Hepatocyte (in vitro differentiated cells): ENCODE measurements around the gene TRAPPC2. TPM values are rescaled to one million over a fixed set of nuclear protein-coding genes. Genes with fewer than 3 reads are reported as not detected.
"Not testable (repeated sequence)": the region's sequence is repeated elsewhere in the genome, so short reads cannot be mapped to it uniquely, and the experiment has no call there.

Experiments used
- DNase-seq: peaks from one replicate; pipeline ENCODE4 v3.0.0-alpha.2; 2016; ENCODE audit warnings: low spot score
- H2AFZ ChIP-seq: fragments of 200-600 bp; sonication (generic); 2 replicates; pipeline ENCODE4 v1.6.0; 2016; ENCODE audit warnings: antibody characterized with exemption, mild to moderate bottlenecking
- H3K27ac ChIP-seq: fragments of 200-600 bp; sonication (generic); 2 replicates; pipeline ENCODE4 v1.5.1; 2016; ENCODE audit warnings: mild to moderate bottlenecking
- H3K27me3 ChIP-seq: fragments of 200-600 bp; sonication (generic); 2 replicates; pipeline ENCODE4 v1.6.1; 2016
- H3K36me3 ChIP-seq: fragments of 200-600 bp; sonication (generic); replicated peaks from 2 replicates; pipeline ENCODE4 v1.5.1; 2016; ENCODE audit warnings: low read depth; ENCODE audit not compliant: insufficient read depth
- H3K4me1 ChIP-seq: fragments of 200-600 bp; sonication (generic); 2 replicates; pipeline ENCODE4 v1.5.1; 2016; ENCODE audit warnings: mild to moderate bottlenecking, moderate library complexity; ENCODE audit not compliant: insufficient read depth
- H3K4me2 ChIP-seq: fragments of 200-600 bp; sonication (generic); 2 replicates; pipeline ENCODE4 v1.6.0; 2016
- H3K4me3 ChIP-seq: fragments of 200-600 bp; sonication (generic); 2 replicates; pipeline ENCODE4 v1.5.1; 2016; ENCODE audit warnings: mild to moderate bottlenecking
- H3K79me2 ChIP-seq: fragments of 200-600 bp; sonication (generic); 2 replicates; pipeline ENCODE4 v1.6.0; 2017; ENCODE audit warnings: mild to moderate bottlenecking
- H3K9me2 ChIP-seq: fragments of 200-600 bp; sonication (generic); replicated peaks from 2 replicates; pipeline ENCODE4 v1.6.0; 2017; ENCODE audit warnings: mild to moderate bottlenecking; ENCODE audit not compliant: insufficient read depth
- H3K9me3 ChIP-seq: fragments of 200-600 bp; sonication (generic); 2 replicates; pipeline ENCODE4 v1.5.1; 2016; ENCODE audit warnings: low read depth, mild to moderate bottlenecking
- H4K20me1 ChIP-seq: fragments of 200-600 bp; sonication (generic); 2 replicates; pipeline ENCODE4 v1.6.0; 2016; ENCODE audit warnings: mild to moderate bottlenecking; ENCODE audit not compliant: insufficient read depth, poor library complexity, severe bottlenecking
- EZH2 ChIP-seq: fragments of 200-600 bp; sonication (generic); IDR thresholded peaks from 2 replicates; pipeline ENCODE4 v1.6.1; 2016; ENCODE audit warnings: antibody characterized with exemption, mild to moderate bottlenecking, borderline replicate concordance
- EZH2phosphoT487 ChIP-seq: fragments of 200-600 bp; sonication (generic); IDR thresholded peaks from one replicate; pipeline ENCODE4 v1.6.1; 2018; ENCODE audit warnings: antibody characterized with exemption, mild to moderate bottlenecking, low read depth, moderate library complexity; ENCODE audit not compliant: unreplicated experiment, severe bottlenecking
- WGBS: methylation state at CpG from one replicate; pipeline ENCODE4 v1.1.6; 2016; ENCODE audit warnings: low lambda C conversion rate; ENCODE audit errors: missing lambda C conversion rate; 5-methylcytosine and 5-hydroxymethylcytosine counted together
- polyA plus RNA-seq: library from polyadenylated mRNA; unstranded; fragments of >200 nt; fragmentation: Nextera tagmentation; extraction: Ambion mirVana; gene quantifications from 2 replicates; pipeline ENCODE4 v1.2.1, GENCODE V29; 2016
- total RNA-seq: library from RNA; depleted of rRNA; stranded (reverse); fragments of >200 nt; gene quantifications from 2 replicates; pipeline ENCODE4 v1.2.3, GENCODE V29; 2014
- TF ChIP-seq, protein P1 (sequence below): fragments of 200-600 bp; sonication (generic); IDR thresholded peaks from 2 replicates; pipeline ENCODE4 v1.5.1; 2016; ENCODE audit warnings: antibody characterized with exemption, mild to moderate bottlenecking; ENCODE audit not compliant: poor library complexity

Gene TRAPPC2
- total and polyA plus RNA-seq, 2 experiments from 2014 or later: 15.8 to 24.8 TPM

- no peaks in the 10 kb centered on the region for H4K20me1 ChIP-seq
- H3K9me2 ChIP-seq: no peaks in the 10 kb centered on the region
- no peaks in the 10 kb centered on the region for H3K9me3 ChIP-seq
- no peaks in the 10 kb centered on the region for H3K27me3 ChIP-seq
- no peak overlapping the region for H3K27ac ChIP-seq
- no peaks in the 10 kb centered on the region for H3K4me1 ChIP-seq
- no peaks in the 10 kb centered on the region for H3K36me3 ChIP-seq
- H3K4me3 ChIP-seq: no peak overlapping the region
- H3K4me2 ChIP-seq: no peak overlapping the region
- H3K79me2 ChIP-seq: peaks cover 29% of the 10 kb centered on the region
- WGBS: 63% methylated on average over 1 of the region's 1 CpG
- TF ChIP-seq EZH2phosphoT487 (no peak), EZH2 (no peak)
- TF ChIP-seq, protein P1, sequence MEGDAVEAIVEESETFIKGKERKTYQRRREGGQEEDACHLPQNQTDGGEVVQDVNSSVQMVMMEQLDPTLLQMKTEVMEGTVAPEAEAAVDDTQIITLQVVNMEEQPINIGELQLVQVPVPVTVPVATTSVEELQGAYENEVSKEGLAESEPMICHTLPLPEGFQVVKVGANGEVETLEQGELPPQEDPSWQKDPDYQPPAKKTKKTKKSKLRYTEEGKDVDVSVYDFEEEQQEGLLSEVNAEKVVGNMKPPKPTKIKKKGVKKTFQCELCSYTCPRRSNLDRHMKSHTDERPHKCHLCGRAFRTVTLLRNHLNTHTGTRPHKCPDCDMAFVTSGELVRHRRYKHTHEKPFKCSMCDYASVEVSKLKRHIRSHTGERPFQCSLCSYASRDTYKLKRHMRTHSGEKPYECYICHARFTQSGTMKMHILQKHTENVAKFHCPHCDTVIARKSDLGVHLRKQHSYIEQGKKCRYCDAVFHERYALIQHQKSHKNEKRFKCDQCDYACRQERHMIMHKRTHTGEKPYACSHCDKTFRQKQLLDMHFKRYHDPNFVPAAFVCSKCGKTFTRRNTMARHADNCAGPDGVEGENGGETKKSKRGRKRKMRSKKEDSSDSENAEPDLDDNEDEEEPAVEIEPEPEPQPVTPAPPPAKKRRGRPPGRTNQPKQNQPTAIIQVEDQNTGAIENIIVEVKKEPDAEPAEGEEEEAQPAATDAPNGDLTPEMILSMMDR: no peak
- H2AFZ ChIP-seq: no peak overlapping the region
- DNase-seq: no peak
These were observed 47.2 kb downstream of the TRAPPC2 start for GRCh38 chrX:13687203-13687602.

DNA sequence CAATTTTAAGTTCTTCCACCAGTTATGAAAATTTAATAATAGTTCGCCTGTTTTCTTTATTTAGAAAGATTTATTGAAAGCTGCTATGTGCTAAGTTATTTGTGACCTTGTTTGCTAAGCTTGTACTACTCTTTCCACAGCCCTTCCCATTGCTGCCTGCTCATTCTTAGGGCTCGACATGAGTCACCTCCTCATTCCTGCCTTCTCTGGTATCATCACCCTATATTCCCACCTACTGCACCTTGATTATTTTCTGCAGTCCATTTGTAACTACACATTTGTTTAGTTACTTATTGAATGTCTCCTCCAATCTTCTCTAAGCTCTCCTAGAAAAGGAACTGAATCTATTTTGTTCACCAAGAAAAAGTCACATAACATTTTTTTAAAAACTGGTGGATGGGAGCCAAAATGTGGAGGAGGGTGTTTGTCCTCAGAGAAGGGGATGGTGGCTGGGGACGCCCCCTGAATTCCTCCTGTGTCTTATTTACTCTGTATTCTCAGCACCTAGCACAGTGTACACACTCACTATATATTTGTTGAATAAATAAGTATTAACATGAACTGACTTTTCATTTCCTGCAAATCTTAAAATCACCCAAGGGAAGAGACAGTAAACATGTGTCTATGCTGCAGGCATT lies 49.2 kb downstream of the TRAPPC2 start:
- DNase-seq: no peak
- Histone ChIP-seq H3K4me3 (no peak overlapping the region), H3K27me3 (no peaks in the 10 kb centered on the region), H3K27ac (no peak overlapping the region), H3K36me3 (no peaks in the 10 kb centered on the region), H3K9me2 (no peaks in the 10 kb centered on the region), H3K4me2 (no peak overlapping the region), H4K20me1 (no peaks in the 10 kb centered on the region), H3K9me3 (no peaks in the 10 kb centered on the region), H3K79me2 (peaks cover 10% of the 10 kb centered on the region), H2AFZ (no peak overlapping the region), H3K4me1 (no peaks in the 10 kb centered on the region)
- no peak for TF ChIP-seq EZH2
- TF ChIP-seq, protein P1: no peak
- WGBS: 39% methylated on average over 3 of the region's 3 CpGs

- Histone ChIP-seq H3K79me2 (peaks cover 2% of the 10 kb centered on the region), H3K9me3 (no peaks in the 10 kb centered on the region), H3K4me3 (no peak overlapping the region), H4K20me1 (no peaks in the 10 kb centered on the region), H3K4me1 (no peaks in the 10 kb centered on the region), H3K27me3 (no peaks in the 10 kb centered on the region), H3K4me2 (no peak overlapping the region), H3K27ac (no peak overlapping the region), H3K36me3 (no peaks in the 10 kb centered on the region), H2AFZ (no peak overlapping the region), H3K9me2 (no peaks in the 10 kb centered on the region)
- TF ChIP-seq EZH2phosphoT487: no peak
- TF ChIP-seq EZH2: no peak
- TF ChIP-seq, protein P1: no peak
- DNase-seq: no peak
- WGBS: 61% methylated on average over 4 of the region's 4 CpGs
These were observed 50.1 kb downstream of the TRAPPC2 start for GRCh38 chrX:13684361-13684760.

- WGBS: 83% methylated on average over 7 of the region's 7 CpGs
These were observed 52.8 kb downstream of the TRAPPC2 start for GRCh38 chrX:13681595-13681994.

DNA sequence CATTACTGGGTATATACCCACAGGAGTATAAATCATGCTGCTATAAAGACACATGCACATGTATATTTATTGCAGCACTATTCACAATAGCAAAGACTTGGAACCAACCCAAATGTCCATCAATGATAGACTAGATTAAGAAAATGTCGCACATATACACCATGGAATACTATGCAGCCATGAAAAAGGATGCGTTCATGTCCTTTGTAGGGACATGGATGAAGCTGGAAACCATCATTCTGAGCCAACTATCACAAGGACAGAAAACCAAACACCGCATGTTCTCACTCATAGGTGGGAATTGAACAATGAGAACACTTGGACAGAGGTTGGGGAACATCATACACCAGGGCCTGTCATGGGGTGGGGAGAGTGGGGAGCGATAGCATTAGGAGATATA lies 54.7 kb downstream of the TRAPPC2 start:
- not testable (repeated sequence) for H3K27me3 ChIP-seq, H3K4me3 ChIP-seq

More at GRCh38 chrX:13681595-13681994, 52.8 kb downstream of the TRAPPC2 start:
- Histone ChIP-seq H3K79me2 (no peaks in the 10 kb centered on the region), H4K20me1 (no peaks in the 10 kb centered on the region), H3K36me3 (no peaks in the 10 kb centered on the region), H3K9me2 (no peaks in the 10 kb centered on the region), H3K4me3 (no peak overlapping the region), H2AFZ (no peak overlapping the region), H3K4me2 (no peak overlapping the region), H3K9me3 (no peaks in the 10 kb centered on the region), H3K27me3 (no peaks in the 10 kb centered on the region), H3K27ac (no peak overlapping the region), H3K4me1 (no peaks in the 10 kb centered on the region)
- TF ChIP-seq, protein P1: no peak
- TF ChIP-seq EZH2: no peak
- no peak for TF ChIP-seq EZH2phosphoT487
- no peak for DNase-seq

More for the DNA sequence above, 54.7 kb downstream of the TRAPPC2 start:
- not testable (repeated sequence) for H4K20me1 ChIP-seq, H3K9me2 ChIP-seq, H2AFZ ChIP-seq, H3K4me1 ChIP-seq, H3K79me2 ChIP-seq, DNase-seq, H3K4me2 ChIP-seq, H3K36me3 ChIP-seq, H3K9me3 ChIP-seq, H3K27ac ChIP-seq
- 96% methylated on average over 3 of the region's 4 CpGs for WGBS
